OCI-M2 (cell line): ENCODE data around the gene PCDHB13.
A peak's percentile ranks its signal among the peaks of the same experiment; 100 is the strongest.
"Not testable (repeated sequence)": the region's sequence is repeated elsewhere in the genome, so short reads cannot be mapped to it uniquely, and the experiment has no call there.

Source experiments
- DNase-seq: peaks from one replicate; lab custom pipeline; 2025; ENCODE audit not compliant: unreplicated experiment; lab: John Stamatoyannopoulos, UW

The PCDHB13 gene

GRCh38 chr5:141213656-141214339 is at the start of gene PCDHB13:
PCDHB13 (plus strand) TSS chr5:141213919; CDS start chr5:141214124, 205 bp downstream.
- DNase-seq, result not testable (repeated sequence)

DNA sequence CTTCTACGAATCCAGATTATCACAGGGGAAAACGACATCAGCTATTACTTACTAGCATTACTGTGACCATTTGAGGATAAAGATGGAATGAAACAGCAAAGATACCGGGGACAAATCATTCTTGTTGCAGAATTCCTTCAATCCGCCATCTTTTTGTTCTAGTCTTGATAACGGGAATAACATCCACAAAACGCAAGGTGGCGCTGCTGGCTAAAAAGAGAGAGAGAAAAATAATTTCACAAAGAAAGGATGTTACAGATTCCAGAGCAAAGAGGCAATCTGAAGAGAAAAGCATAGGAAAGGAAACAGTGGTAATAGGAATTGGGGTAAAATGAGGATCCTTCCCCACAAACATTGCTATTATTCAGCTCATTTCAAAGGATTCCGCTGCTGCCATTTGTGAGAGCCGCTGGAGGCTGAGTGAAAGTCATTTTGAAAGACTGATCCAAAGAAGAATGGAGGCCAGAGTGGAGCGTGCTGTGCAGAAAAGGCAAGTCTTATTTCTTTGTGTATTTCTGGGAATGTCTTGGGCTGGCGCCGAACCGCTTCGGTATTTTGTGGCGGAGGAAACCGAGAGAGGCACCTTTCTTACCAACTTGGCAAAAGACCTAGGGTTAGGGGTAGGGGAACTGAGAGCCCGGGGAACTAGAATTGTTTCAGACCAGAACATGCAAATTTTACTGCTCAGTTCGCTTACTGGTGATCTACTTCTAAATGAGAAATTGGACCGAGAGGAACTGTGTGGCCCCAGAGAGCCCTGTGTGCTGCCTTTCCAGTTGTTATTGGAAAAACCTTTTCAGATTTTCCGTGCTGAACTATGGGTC is 41.1 kb upstream of the PCDHB13 start, which contains the start of gene PCDHB7:
Gene PCDHB7, plus strand, starts transcription at position 264 of the 824 bp plus-strand sequence. Its CDS starts 192 bp downstream, at position 456.
- DNase-seq, result no peak

GRCh38 chr5:141174291-141175104 is 39.2 kb upstream of the PCDHB13 start:
- DNase-seq, result not testable (repeated sequence)

GRCh38 chr5:141175933-141176332 is 37.8 kb upstream of the PCDHB13 start:
- no peak for DNase-seq

DNA sequence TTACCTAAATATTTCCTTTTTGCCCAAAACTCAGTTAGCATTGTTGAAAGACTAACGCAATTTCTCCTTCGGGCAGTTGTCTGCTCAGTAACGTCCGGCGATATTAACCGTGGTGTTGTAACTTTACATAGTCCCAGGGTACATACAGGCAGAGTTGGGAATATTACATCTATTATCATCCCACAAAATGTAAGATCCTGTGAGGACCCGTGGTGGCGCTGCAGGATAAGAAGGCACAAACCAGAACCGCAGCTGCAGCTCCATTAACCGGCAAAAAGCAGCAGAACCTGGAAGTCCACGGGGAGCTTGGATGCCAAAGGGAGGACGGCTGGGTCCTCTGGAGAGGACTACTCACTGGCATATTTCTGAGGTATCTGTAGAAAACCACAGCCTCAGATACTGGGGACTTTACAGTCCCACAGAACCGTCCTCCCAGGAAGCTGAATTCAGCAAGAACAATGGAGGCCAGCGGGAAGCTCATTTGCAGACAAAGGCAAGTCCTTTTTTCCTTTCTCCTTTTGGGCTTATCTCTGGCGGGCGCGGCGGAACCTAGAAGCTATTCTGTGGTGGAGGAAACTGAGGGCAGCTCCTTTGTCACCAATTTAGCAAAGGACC is 36.0 kb upstream of the PCDHB13 start, which contains the start of gene PCDHB8:
Gene PCDHB8, plus strand, starts transcription at position 214 of the 615 bp plus-strand sequence. Its CDS starts 245 bp downstream, at position 459.
- DNase-seq, result not testable (repeated sequence)

- DNase-seq, result not testable (repeated sequence)
Observed at GRCh38 chr5:141179371-141179770, 34.3 kb upstream of the PCDHB13 start.

- DNase-seq, result not testable (repeated sequence)
Observed at GRCh38 chr5:141179876-141180275, 33.8 kb upstream of the PCDHB13 start.

- no peak for DNase-seq
Observed at GRCh38 chr5:141180313-141180712, 33.4 kb upstream of the PCDHB13 start.

- DNase-seq, result no peak
Observed at GRCh38 chr5:141182248-141182647, 31.5 kb upstream of the PCDHB13 start, which contains the start of gene PCDHB16. PCDHB16 (plus strand) TSS chr5:141182387; CDS start chr5:141182560, 173 bp downstream.

DNA sequence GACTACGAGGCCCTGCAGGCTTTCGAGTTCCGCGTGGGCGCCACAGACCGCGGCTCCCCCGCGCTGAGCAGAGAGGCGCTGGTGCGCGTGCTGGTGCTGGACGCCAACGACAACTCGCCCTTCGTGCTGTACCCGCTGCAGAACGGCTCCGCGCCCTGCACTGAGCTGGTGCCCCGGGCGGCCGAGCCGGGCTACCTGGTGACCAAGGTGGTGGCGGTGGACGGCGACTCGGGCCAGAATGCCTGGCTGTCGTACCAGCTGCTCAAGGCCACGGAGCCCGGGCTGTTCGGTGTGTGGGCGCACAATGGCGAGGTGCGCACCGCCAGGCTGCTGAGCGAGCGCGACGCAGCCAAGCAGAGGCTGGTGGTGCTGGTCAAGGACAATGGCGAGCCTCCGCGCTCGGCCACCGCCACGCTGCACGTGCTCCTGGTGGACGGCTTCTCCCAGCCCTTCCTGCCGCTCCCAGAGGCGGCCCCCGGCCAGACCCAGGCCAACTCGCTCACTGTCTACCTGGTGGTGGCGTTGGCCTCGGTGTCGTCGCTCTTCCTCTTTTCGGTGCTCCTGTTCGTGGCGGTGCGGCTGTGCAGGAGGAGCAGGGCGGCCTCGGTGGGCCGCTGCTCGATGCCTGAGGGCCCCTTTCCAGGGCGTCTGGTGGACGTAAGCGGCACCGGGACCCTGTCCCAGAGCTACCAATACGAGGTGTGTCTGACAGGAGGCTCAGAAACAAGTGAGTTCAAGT is 29.4 kb upstream of the PCDHB13 start:
- DNase-seq, result not testable (repeated sequence)

DNA sequence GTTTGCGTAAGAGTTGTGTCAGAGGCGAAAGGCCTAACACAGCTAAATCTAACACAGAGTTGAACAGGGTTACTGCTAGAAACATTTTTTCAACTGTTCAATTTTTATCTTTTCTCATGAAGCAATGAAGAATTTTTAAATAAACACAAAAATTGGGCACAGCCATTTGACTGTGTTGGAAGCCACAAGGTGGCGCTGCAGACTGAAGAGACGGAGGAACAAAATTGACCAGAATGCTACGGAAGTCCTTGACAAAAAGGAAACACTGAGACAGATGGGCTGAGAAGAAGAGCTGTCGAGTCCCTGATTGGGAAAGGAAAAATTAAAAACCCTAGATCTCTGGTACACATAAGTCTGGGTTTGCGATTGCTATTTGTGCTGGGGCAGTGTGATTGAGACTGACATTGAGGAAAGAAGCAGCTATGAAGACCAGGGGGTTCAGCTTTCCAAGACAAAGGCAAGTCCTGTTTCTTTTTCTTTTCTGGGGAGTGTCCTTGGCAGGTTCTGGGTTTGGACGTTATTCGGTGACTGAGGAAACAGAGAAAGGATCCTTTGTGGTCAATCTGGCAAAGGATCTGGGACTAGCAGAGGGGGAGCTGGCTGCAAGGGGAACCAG is 26.7 kb upstream of the PCDHB13 start, which contains the start of gene PCDHB9:
Gene PCDHB9, plus strand, starts transcription at position 265 of the 616 bp plus-strand sequence. Its CDS starts 158 bp downstream, at position 423.
- no peak for DNase-seq

DNA sequence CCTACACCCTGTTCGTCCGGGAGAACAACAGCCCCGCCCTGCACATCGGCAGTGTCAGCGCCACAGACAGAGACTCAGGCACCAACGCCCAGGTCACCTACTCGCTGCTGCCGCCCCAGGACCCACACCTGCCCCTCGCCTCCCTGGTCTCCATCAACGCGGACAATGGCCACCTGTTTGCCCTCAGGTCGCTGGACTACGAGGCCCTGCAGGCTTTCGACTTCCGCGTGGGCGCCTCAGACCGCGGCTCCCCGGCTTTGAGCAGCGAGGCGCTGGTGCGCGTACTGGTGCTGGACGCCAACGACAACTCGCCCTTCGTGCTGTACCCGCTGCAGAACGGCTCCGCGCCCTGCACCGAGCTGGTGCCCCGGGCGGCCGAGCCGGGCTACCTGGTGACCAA is 25.0 kb upstream of the PCDHB13 start:
- not testable (repeated sequence) for DNase-seq

DNA sequence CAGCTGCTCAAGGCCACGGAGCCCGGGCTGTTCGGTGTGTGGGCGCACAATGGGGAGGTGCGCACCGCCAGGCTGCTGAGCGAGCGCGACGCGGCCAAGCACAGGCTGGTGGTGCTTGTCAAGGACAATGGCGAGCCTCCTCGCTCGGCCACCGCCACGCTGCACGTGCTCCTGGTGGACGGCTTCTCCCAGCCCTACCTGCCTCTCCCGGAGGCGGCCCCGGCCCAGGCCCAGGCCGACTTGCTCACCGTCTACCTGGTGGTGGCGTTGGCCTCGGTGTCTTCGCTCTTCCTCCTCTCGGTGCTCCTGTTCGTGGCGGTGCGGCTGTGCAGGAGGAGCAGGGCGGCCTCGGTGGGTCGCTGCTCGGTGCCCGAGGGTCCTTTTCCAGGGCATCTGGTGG is 24.6 kb upstream of the PCDHB13 start:
- DNase-seq, result not testable (repeated sequence)

GRCh38 chr5:141192110-141192725 is 21.5 kb upstream of the PCDHB13 start, which contains the start of gene PCDHB10:
PCDHB10 (plus strand) TSS chr5:141192353; CDS start chr5:141192553, 200 bp downstream.
- DNase-seq, result no peak

DNA sequence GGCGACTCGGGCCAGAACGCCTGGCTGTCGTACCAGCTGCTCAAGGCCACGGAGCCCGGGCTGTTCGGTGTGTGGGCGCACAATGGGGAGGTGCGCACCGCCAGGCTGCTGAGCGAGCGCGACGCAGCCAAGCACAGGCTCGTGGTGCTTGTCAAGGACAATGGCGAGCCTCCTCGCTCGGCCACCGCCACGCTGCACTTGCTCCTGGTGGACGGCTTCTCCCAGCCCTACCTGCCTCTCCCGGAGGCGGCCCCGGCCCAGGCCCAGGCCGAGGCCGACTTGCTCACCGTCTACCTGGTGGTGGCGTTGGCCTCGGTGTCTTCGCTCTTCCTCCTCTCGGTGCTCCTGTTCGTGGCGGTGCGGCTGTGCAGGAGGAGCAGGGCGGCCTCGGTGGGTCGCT is 19.4 kb upstream of the PCDHB13 start:
- not testable (repeated sequence) for DNase-seq

- no peak for DNase-seq
Observed at GRCh38 chr5:141196363-141196762, 17.4 kb upstream of the PCDHB13 start.

DNA sequence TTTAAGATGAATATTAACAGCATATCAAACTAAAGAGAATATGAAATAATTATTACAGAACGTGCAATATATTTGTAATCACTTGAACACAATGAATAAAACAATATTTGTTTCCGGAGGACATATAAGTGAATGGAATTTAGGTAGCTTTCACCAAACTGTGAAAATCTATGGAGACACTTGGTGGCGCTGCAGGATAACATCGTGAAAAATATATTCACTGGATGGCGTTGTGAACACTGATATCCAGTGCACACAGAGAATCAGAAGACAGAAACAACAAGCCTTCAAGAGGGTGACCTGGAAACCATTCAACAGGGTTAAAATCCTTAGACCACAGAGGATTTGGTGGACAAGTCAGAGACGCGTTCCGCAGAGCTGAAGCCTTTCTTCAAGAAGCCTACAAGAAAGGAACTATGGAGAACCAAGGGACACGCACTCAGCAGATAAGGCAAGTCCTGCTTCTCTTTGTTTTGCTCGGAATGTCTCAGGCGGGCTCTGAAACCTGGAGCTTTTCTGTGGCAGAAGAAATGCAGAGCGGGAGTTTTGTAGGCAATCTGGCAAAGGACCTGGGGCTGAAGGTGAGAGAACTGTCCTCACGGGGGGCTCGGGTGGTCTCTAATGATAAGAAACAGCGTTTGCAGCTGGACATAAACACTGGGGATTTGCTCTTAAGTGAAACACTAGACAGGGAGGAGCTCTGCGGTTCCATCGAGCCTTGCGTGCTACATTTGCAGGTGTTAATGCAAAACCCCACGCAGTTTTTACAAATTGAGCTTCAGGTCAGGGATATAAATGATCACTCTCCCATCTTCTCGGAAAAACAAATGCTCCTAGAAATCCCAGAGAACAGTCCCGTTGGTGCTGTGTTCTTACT is 14.1 kb upstream of the PCDHB13 start, which contains the start of gene PCDHB11:
Gene PCDHB11, plus strand, starts transcription at position 269 of the 877 bp plus-strand sequence. Its CDS starts 148 bp downstream, at position 417.
- peak; percentile 51 for DNase-seq
